AG04450 (cell line): Measurements from ENCODE around the gene APOL4. TPM values are rescaled to one million over a fixed set of nuclear protein-coding genes. Genes with fewer than 3 reads are reported as not detected.
"Not testable (repeated sequence)": the region's sequence is repeated elsewhere in the genome, so short reads cannot be mapped to it uniquely, and the experiment has no call there.

ENCODE experiments used
- CTCF ChIA-PET: fragments of 300-600, 350-600 bp; formaldehyde crosslinking; extraction: SDS; loops from one replicate; lab custom pipeline; 2022; ENCODE audit warnings: antibody characterized with exemption, inconsistent platforms; lab: Charles Lee
- POLR2A ChIA-PET: fragments of 350-600 bp; formaldehyde crosslinking; extraction: SDS; loops from one replicate; lab custom pipeline; 2021; ENCODE audit warnings: antibody characterized with exemption, inconsistent platforms; lab: Yijun Ruan, JAX
- DNase-seq: peaks from one replicate; pipeline ENCODE4 v3.0.0-alpha.2; 2011; ENCODE audit warnings: low read depth, low spot score
- H3K27ac ChIP-seq: one replicate; pipeline ENCODE4 v1.5.1; 2012; ENCODE audit warnings: low read depth, low read length, control low read depth
- H3K27me3 ChIP-seq: one replicate; pipeline ENCODE4 v1.6.0; 2012; ENCODE audit warnings: low read length; ENCODE audit not compliant: control insufficient read depth, insufficient read depth
- H3K4me3 ChIP-seq: 2 replicates; pipeline ENCODE4 v1.5.1; 2011; ENCODE audit warnings: mild to moderate bottlenecking, low read depth, low read length, control low read depth
- H3K9me3 ChIP-seq: 2 replicates; pipeline ENCODE4 v1.5.1; 2012; ENCODE audit warnings: low read length; ENCODE audit not compliant: control insufficient read depth, insufficient read depth
- polyA plus RNA-seq: library from polyadenylated mRNA; depleted of rRNA; stranded (reverse); fragments of >200 nt; gene quantifications from 2 replicates; pipeline ENCODE4 v1.2.3, GENCODE V29; 2011
- TF ChIP-seq, protein P1 (sequence below): IDR thresholded peaks from 2 replicates; pipeline ENCODE4 v1.5.1; 2011; ENCODE audit warnings: low read depth, low read length, control low read depth, inconsistent platforms

Gene APOL4
- polyA plus RNA-seq, 1 experiment = 0.21 TPM

DNA sequence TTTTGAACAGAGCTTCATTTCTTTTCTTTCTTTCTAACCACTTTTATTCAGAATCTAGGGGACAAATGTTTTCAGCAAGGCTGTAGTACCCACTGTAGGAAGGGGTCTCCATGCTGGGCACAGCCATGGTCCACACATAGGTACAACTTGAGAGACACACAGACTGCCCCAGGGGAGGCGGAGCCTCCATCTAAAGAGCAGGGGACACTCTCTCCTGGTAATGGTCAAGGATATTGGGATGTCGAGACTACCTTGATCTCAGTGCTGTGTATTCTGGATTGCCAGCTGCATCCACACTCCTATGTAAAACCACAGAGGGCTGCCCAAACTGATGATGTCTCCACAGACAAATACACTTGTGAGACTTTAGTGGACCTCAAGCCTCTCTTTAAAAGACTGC, 38.1 kb downstream of the APOL4 start:
- POLR2A ChIA-PET = no interaction called here

DNA sequence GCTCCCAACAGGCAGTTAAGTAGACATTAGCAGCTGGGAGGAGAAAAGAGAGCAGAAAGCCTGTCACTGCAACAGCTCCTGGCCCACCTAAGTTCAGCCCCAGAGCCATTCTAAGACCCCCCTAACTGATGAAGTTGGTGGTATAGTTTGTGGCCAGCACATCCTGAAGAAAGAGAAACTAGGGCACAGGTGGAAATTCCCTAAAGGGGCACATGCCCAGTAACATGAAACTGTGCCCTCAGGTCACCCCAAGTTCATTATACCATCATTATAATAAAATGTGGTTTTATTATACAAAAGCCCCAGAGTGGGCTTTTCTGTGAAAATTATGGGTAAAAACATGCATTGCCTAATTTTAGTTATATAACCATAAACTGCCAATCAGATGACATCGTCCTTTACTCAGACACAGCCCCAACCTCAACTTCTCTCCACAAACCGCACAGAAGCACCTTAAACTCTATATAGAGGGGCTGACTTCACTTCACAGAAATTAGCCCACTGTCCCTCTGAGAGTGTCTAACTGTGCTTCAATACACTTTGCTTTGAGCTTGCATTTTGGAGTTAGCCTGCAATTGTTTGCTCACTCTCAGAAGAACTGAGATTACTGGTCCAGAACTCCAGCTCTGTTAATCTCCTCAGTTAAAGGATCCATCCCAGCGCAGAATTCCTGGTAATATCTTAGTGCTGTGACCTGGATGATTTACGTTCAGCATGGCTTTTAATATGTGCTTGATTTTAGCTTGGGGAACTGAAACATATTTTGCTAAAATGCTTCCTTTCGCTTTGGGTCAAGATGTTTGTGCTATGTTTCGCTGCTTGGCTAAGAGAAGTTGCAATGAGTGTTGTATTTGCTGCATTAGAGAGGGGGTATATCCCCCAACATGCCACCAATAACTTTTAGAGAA, 39.2 kb downstream of the APOL4 start:
- ChIA-PET POLR2A (interaction anchor here (0.8 kb wide), 1 partner anchor 11 kb away, joined by 3 read pairs; no protein-coding TSS in a partner anchor), CTCF (interaction anchor here (1.0 to 2.5 kb wide), 3 partner anchors 16 to 18 kb away, joined by 7 to 10 read pairs (median 8); no protein-coding TSS in a partner anchor)
- Histone ChIP-seq H3K4me3 (no peak overlapping the region), H3K27ac (no peak overlapping the region), H3K27me3 (peaks cover 30% of the 10 kb centered on the region), H3K9me3 (no peaks in the 10 kb centered on the region)
- no peak for DNase-seq
- TF ChIP-seq, protein P1, sequence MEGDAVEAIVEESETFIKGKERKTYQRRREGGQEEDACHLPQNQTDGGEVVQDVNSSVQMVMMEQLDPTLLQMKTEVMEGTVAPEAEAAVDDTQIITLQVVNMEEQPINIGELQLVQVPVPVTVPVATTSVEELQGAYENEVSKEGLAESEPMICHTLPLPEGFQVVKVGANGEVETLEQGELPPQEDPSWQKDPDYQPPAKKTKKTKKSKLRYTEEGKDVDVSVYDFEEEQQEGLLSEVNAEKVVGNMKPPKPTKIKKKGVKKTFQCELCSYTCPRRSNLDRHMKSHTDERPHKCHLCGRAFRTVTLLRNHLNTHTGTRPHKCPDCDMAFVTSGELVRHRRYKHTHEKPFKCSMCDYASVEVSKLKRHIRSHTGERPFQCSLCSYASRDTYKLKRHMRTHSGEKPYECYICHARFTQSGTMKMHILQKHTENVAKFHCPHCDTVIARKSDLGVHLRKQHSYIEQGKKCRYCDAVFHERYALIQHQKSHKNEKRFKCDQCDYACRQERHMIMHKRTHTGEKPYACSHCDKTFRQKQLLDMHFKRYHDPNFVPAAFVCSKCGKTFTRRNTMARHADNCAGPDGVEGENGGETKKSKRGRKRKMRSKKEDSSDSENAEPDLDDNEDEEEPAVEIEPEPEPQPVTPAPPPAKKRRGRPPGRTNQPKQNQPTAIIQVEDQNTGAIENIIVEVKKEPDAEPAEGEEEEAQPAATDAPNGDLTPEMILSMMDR = no peak

More for the DNA sequence above, 38.1 kb downstream of the APOL4 start:
- Histone ChIP-seq H3K27me3 (peaks cover 35% of the 10 kb centered on the region), H3K27ac (no peak overlapping the region), H3K4me3 (no peak overlapping the region), H3K9me3 (no peaks in the 10 kb centered on the region)
- CTCF ChIA-PET = interaction anchor here (0.8 to 2.5 kb wide), 4 partner anchors 15 to 19 kb away, joined by 3 to 10 read pairs (median 8); no protein-coding TSS in a partner anchor
- DNase-seq = no peak
- TF ChIP-seq, protein P1 = no peak

DNA sequence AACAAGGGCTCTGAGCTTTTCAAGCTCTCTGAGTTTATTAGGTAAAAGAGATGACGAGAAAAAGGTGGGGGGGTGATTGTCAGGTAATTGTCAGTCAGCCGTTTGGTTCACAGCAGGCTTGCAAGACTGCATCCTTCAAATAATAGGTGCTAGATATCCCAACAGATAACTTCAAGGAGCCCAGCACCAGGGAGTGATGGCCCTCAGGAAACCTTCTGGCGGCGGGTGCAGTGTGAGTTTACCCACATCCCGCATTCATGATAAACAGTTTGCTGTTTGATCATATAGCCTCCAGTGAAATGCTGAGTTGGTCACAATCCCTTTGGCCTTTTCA, 39.8 kb downstream of the APOL4 start:
- CTCF ChIA-PET = interaction anchor here (1.4 kb wide), 1 partner anchor 20 kb away, joined by 3 read pairs; no protein-coding TSS in a partner anchor
- peaks cover 30% of the 10 kb centered on the region for H3K27me3 ChIP-seq
- DNase-seq, H3K4me3 ChIP-seq, H3K9me3 ChIP-seq, POLR2A ChIA-PET, H3K27ac ChIP-seq: not testable (repeated sequence)

DNA sequence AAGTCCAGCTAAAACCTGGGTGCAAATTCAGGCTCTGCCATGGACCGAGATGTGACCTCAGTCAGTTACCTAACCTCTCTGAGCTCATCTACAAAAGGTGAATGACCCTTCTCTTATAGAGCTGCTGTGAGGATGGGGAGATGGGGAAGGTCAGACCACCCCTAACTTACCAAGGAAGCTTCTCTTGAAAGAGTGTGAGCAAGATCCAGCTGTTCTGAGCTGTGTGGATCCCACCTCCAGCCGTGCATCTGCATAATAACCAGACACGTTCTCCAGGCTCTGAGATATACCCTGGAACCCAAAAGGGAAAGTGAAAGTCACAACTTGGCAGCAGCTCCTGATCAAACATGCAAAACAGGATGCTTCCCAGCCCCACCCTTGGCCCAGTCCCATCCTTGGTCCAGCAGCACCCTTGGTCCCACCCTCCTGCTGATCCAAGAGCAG, 41.1 kb downstream of the APOL4 start, which contains the start of gene APOL3:
APOL3 (minus strand) TSS at position 257 of the 444 bp plus-strand sequence. CDS start 11,700 bp downstream, outside the sequence.
- Histone ChIP-seq H3K27ac (no peak within 1 kb of the TSS), H3K27me3 (peaks cover 25% of the 10 kb centered on the region), H3K4me3 (no peak within 1 kb of the TSS), H3K9me3 (no peaks in the 10 kb centered on the region; the same call in 1 of the 2 replicates)
- TF ChIP-seq, protein P1 = no peak
- ChIA-PET POLR2A (interaction anchor here (0.6 kb wide), 1 partner anchor 90 kb away, joined by 3 read pairs; no protein-coding TSS in a partner anchor), CTCF (interaction anchor here (0.6 to 1.4 kb wide), 3 partner anchors 16 to 21 kb away, joined by 3 to 5 read pairs (median 3); no protein-coding TSS in a partner anchor)
- DNase-seq = no peak

DNA sequence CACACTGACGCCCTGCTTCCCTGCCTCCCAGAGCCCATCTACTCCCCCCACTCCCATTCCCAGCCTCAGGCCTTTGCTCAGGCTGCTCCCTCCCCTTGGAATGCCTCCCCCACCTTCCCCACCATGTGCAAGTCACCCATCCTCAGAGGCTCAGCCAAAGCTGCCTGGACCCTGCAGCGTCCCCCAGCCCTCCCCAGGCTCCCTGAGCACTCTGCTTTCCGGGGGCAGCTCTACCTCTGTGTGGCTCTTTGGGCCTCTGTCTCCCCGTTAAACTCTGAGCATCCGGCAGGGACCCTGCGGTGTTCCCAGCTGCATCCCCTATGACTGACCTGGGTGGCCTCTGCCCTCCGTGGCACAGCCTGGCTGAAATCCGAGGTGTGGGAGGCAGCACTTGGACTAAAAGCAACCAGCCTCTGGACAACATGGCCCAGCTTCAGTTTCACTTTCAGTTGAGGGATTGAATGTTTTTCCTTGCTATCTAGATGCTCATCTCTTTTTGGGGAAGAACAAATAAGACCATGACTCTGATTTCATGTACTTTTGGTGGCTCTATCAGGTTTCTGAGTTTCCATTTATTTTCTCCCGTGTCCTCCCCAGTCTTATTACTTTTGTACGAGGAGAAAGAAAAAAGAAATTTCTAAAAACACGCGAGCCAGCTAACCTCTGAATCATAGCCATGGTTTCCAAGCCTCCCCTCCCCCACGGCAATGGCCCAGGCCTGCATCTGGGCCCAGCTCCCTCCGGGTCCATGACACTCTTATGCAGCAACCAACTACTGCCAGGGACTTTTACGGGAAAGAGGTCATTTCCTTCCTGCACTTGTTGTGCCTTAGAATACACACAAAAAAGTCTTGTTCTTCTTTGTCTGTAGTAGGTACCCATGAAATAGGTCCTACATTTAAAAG, 44.8 kb downstream of the APOL4 start:
- Histone ChIP-seq H3K9me3 (no peaks in the 10 kb centered on the region; the same call in 1 of the 2 replicates), H3K27ac (peak overlapping the region; percentile 84), H3K27me3 (peaks cover 7% of the 10 kb centered on the region), H3K4me3 (peak overlapping the region; percentile 55)
- TF ChIP-seq, protein P1 = no peak
- POLR2A ChIA-PET = no interaction called here
- peak; percentile 16 for DNase-seq
- CTCF ChIA-PET = interaction anchor here (0.5 to 1.1 kb wide), 3 partner anchors 24 to 114 kb away, joined by 5 to 6 read pairs (median 5); no protein-coding TSS in a partner anchor
